ENCODE results near the gene BPI.

DNA sequence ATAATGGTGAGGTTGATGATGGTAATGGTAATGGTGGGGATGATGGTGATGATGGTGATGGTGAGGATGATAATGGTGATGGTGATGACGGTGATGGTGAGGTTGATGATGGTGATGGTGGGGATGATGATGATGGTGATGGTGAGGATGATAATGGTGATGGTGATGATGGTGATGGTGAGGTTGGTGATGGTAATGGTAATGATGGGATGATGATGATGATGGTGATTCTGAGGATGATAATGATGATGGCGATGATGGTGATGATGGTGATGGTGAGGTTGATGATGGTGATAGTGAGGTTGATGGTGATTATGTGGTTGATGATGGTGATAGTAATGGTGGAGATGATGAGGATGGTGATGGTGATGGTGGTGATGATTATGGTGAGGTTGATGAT, 9.7 kb downstream of the BPI start:
- TF ChIP-seq, protein P1, sequence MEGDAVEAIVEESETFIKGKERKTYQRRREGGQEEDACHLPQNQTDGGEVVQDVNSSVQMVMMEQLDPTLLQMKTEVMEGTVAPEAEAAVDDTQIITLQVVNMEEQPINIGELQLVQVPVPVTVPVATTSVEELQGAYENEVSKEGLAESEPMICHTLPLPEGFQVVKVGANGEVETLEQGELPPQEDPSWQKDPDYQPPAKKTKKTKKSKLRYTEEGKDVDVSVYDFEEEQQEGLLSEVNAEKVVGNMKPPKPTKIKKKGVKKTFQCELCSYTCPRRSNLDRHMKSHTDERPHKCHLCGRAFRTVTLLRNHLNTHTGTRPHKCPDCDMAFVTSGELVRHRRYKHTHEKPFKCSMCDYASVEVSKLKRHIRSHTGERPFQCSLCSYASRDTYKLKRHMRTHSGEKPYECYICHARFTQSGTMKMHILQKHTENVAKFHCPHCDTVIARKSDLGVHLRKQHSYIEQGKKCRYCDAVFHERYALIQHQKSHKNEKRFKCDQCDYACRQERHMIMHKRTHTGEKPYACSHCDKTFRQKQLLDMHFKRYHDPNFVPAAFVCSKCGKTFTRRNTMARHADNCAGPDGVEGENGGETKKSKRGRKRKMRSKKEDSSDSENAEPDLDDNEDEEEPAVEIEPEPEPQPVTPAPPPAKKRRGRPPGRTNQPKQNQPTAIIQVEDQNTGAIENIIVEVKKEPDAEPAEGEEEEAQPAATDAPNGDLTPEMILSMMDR (IDR thresholded peaks at IDR 0.05; ENCODE audit: low read length), result no peak
- no peak for TF ChIP-seq EZH2 (IDR thresholded peaks at IDR 0.05; ENCODE audit: borderline replicate concordance, low read length)
